22Rv1 (cell line): ENCODE measurements around the gene XDH.

Experiments
- ZFX ChIP-seq: fragments of 450-650 bp; IDR thresholded peaks from 2 replicates; pipeline ENCODE4 v1.6.1; 2017; ENCODE audit warnings: antibody characterized with exemption, borderline replicate concordance
- TF ChIP-seq, protein P1 (sequence below): fragments of 450-650 bp; IDR thresholded peaks from 2 replicates; pipeline ENCODE4 v1.5.1; 2017; ENCODE audit warnings: mild to moderate bottlenecking

DNA sequence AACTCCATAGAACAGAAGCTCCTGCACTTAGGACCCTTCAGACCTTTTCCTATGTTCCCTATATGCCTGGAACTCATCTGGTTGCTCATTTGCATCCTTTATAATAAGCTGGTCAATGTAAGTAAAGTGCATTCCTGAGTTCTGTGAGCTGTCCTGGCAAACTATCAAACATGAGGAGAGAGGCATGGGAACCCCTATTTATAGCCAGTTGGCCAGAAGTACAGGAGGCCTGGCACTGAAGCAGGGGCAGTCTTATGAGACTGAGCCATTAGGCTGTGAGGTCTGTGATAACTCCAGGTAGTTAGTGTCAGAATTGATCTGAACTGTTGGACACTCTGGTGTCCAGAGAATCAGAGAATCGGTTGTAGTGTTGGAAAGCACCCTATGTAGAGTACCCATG, 92.2 kb downstream of the XDH start:
- TF ChIP-seq, protein P1, sequence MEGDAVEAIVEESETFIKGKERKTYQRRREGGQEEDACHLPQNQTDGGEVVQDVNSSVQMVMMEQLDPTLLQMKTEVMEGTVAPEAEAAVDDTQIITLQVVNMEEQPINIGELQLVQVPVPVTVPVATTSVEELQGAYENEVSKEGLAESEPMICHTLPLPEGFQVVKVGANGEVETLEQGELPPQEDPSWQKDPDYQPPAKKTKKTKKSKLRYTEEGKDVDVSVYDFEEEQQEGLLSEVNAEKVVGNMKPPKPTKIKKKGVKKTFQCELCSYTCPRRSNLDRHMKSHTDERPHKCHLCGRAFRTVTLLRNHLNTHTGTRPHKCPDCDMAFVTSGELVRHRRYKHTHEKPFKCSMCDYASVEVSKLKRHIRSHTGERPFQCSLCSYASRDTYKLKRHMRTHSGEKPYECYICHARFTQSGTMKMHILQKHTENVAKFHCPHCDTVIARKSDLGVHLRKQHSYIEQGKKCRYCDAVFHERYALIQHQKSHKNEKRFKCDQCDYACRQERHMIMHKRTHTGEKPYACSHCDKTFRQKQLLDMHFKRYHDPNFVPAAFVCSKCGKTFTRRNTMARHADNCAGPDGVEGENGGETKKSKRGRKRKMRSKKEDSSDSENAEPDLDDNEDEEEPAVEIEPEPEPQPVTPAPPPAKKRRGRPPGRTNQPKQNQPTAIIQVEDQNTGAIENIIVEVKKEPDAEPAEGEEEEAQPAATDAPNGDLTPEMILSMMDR, result no peak
- no peak for TF ChIP-seq ZFX
